HK-2 (cell line): Measurements from ENCODE around the gene AMH.

Experiments
- DNase-seq: peaks from one replicate; pipeline ENCODE4 v3.0.0-alpha.2; 2018; ENCODE audit not compliant: unreplicated experiment

Gene AMH

DNA sequence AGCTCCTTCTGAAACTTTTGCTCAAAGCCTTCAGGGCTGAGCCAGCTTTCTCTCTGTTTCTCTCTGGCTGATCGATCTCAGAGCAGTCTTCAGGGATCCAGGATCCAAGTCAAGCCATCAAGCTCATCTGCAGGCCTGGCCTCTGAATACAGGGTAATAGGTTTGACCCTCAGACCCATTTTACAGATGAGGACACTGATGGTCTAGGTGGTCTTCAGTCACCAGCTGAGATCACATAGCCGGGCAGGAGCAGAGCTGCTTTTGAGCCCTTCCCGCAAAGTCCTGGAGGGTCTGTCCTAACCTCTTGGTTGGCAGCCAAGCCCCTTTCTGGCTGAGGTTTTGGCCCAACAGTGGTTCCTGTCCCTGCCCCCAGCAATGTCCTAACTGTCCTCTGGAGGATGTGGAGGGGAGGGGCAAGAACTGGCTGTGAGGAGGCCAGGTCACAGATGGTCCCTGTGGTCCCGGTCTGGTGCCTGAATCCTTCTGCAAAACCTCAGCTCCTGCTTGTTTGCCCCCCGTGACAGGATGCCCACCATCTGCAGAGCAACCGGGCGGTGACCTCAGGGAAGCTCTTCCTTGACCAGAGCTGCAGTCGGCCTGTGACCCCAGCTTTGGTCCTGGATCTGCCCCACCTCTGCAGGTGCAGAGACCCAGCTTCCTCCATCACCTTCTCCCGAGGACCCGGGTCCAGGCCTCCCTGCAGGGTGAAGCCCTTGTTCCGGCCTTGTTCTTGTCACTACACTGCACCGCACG, 38.6 kb downstream of the AMH start:
- no peak for DNase-seq

DNA sequence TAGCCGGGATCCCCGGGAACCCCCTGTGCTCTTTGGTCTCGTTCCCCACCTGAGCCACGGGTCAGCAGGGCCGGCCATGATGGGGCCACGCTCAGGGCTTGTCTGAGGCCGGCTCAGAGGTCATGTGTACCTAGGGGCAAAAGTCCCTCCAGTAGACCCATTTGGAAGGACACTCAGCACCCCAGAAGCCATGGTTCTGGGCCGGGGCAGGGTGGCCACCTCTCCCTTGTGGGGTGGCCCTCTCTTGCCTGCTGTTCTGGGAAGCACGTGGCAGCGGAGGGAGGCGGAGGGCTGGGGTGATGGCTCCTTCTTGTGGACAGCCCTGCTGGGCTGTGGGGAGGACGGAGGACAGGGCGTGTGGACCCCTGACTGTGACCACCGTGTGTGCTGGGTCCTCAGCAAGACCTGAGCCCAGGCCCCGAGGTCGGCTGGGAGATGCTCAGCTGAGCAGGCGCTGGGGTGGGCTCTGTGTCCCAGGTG, 39.3 kb downstream of the AMH start:
- DNase-seq = no peak

DNA sequence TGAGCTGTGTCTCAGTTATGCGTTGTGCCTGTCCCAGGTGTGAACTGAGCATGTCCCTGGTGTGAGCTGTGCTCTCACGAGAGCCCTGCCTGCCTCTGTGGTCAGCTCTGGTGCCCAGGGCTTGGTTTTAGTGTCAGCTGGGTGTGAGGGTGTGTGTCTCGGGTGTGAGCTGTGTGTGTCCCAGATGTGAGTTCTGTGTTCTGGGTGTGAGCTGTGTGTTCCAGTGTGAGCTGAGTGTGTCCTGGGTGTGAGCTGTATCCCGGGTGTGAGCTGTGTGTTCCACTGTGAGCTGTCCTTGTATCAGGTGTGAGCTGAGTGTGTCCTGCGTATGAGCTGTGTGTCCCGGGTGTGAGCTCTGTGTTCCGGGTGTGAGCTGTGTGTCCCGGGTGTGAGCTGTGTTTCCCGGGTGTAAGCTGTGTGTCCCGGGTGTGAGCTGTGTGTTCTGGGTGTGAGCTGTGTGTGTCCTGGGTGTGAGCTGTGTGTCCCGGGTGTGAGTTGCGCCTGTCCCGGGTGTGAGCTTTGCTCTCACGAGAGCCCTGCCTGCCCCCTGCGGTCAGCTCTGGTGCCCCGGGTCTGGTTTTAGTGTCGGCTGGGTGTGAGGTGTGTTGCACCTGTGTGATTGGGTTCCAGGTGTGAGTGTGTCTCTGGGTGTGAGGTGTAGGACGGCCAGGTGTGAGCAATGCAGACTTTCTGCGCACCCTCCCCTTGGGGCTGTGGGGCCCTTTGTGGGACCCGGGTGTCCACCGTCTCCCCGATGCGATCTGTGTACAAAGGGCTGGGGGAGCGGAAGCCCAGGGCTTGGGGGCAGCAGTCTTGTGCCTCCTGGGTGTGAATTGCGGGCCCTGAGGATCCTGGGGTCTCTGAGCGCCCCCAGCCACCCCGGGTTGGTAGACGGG, 39.9 kb downstream of the AMH start:
- DNase-seq = no peak

DNA sequence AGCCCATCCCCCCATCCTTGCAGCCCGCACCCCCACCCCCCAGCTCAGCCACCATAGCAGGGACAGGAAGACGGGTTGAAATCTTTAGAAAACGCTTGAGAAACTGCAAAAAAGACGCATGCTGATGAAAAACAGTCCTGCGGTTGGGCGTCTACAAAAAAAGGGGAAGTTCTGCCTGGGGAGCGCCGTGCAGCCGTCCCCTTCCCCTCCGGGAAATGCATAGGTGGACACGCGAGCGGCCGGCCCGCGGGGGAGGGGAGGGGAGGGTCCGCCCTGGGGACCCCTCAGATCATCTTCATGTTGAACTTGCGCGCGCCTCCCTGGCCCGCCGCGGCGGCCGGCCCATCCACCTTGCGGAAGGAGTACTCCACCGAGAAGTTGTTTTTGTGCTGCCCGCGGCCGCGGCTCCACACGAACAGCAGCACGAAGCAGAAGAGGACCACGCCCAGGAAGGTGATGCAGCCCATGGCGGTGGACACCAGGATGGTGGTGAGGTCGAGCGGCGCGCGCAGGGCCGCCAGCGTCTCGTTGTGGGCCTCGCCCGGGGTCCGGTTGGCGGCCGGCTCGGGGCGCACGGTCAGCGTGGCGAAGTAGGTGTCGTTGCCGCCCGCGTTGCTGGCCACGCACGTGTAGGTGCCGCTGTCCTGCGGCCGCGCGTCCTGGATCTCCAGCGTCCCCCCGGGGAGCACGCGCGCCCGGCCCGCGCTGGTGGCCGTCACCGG, 40.8 kb downstream of the AMH start:
- DNase-seq = no peak

DNA sequence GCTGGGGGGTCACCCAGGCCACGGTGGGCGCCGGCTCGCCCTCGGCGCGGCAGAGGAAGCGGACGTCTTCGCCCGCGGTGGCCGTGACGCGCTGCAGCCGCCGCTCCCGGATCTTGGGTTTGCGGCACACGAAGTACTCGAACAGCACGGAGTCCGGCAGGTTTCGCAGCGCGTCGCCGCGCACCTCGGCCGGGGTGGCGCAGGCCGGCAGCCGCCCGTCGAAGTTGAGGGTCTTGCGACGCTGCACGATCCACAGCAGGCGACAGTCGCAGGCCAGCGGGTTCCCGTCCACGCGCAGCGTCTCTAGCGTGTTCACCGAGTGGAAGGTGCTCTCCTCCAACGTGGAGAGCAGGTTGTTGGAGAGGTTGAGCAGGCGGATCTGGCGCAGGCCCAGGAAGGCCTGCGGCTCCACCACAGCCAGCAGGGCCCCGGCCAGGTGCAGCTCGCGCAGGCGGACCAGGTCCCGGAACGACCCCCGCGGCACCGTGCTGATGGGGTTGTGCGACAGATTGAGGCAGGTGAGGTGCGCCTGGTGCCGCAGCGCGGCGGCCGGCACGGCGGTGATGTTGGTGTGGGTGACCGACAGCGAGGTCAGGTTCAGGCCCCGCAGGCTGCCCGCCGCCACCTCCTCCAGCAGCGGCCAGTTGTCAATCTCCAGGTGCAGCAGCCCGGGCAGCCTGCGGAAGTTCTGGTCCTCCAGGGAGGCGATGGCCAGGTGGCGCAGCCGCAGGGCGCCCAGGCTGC, 41.5 kb downstream of the AMH start:
- no peak for DNase-seq

DNA sequence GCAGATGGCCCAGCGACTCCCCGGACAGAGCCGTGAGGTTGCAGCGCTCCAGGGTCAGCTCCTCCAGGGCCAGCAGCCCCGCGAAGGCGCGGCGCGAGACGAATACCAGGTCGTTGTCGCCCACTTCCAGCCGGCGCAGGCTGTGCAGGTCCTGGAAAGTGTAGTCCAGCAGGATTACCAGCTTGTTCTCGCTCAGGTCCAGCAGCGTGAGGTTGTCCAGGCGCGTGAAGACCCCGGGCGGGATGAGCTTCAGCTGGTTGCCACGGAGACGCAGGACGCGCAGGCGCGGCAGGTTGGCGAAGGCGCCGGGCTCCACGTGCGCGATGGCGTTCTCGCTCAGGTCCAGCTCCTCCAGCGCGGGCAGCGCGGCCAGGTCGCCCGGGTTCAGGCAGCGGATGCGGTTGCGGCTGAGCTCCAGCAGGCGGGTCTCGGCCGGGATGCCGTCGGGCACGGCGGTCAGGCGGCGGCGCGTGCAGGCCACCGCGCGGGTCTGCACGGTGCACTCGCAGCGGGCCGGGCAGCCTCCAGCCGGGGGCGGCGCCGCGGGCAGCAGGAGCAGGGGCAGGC, 42.1 kb downstream of the AMH start:
- DNase-seq = no peak

DNA sequence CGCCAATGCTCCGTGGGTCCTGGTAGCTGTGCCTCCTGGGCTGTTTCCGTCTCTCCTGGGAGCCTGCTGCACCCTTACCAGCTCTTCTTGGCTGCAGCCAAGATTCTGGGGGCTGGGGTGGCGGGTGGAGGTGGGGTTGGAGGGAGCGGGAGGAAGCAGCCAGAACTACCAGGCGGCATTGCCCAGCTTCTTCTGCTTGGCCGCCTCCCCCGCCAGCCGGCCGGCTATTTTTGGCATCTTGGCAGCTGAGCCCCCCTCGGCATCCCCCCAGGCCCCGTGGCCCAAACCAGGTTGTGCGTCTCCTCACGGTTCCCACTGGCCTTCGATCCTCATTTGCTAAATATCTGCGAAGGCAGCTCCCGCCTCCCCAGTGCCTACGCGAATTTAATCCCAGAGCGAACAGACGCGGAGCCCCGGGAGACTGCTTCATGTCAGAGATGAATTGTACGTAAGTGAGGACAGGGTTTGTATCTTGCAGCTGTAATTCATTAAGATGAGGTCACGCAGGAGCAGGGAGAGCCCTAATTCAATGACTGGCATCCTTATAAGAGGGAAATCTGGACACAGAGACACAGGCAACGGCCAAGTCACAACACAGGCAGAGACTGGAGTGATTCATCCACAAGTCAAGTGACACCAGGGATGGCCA, 45.7 kb downstream of the AMH start:
- DNase-seq = no peak

DNA sequence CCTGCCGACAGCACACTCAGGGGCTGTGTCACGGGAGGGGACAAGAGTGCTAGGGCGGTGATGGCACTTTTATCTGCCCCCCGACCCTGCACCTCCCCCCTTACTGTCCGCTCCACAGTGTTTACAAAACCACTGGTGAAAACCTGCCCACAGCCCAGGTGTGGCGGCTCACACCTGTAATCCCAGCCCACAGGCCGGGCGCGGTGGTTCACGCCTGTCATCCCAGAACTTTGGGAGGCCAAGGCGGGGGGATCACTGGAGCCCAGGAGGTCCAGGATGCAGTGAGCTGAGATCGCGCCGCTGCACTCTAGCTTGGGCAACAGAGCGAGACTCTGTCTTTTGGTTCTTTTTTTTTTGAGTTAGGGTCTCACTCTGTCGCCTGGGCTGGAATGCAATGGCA, 47.0 kb downstream of the AMH start:
- no peak for DNase-seq

DNA sequence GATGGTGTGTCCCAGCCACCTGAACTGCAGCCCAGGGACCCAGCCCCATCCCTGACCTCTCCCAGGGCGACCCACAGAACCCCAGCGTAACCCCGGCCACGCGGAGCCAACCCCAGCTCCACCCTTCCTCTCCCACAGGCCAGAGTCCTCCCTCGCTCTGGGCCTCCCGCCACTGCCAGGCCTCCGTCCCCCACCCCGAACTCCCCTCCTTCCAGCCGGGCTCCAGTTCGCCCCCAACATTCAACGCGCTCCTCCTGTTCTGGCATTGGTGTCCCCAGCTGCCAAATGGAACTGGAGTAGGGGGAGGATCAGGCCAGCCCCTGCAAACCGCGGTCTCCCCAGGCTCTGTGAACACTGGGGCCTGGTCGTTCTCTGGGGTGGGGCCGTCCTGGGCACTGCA, 51.4 kb downstream of the AMH start:
- DNase-seq = no peak
